ENCODE measurements around the gene HIVEP3. TPM values are rescaled to one million over a fixed set of nuclear protein-coding genes. Genes with fewer than 3 reads are reported as not detected.

HIVEP3 gene
- total and polyA plus RNA-seq, 2 of the 13 experiments (the other 11 are each of a cell fraction or from before 2014, with no cell fraction given): 0.05 TPM; not detected in 1

DNA sequence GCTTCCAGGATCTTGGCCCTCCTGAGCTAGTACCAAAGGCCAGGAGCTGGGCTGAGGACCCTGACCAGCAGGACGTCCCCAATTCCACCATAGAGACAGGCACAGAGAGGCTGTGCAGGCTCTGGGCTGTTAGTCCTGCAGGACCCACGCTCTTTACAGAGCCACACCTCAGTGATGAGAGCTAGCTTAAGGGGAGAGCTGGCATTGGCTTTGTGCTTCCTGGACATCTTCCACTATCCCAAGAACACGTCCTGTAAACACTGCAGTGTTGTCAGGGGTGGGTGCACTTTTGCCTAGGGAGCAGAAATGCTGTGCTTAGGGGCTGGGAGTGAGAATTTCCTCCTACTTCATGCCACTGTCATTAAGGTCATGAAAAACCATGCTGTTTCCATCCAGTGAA lies 342.5 kb downstream of the HIVEP3 start:
- no peak overlapping the region for H2AFZ ChIP-seq (ENCODE audit: low read length)
- in situ Hi-C loops (cut with HindIII; ENCODE audit: extremely low pct_ligation_motif_present, low pct_unique_long_range_greater_than_20kb): no loop called here
- H3K4me2 ChIP-seq (ENCODE audit: low read depth, low read length): no peak overlapping the region
- POLR2A ChIA-PET: no interaction called here
- no peaks in the 10 kb centered on the region for H3K79me2 ChIP-seq (ENCODE audit: insufficient read depth, low read length)
- intact Hi-C loops (cut with micrococcal nuclease; ENCODE audit: unreplicated experiment): no loop called here
- no TSS peak for BruUV-seq (replicated peaks)
- CTCF ChIA-PET (ENCODE audit: low intra/inter-chr PET ratio, low total read pairs): no interaction called here
- H3K27ac ChIP-seq (ENCODE audit: extremely low read length, insufficient read depth, low read length): no peak overlapping the region
- FAIRE-seq (no peak), ATAC-seq (no peak), DNase-seq (ENCODE audit: low spot score) (no peak)
- H3K4me3 ChIP-seq (replicated peaks in 1 of 3; ENCODE audit: insufficient read depth in 1 of 3, low read depth in 2 of 3, low read length in 3 of 3): no peak overlapping the region
- no peak overlapping the region for H3K9ac ChIP-seq (ENCODE audit: insufficient read depth, low read depth, low read length)
- no peaks in the 10 kb centered on the region for H3K4me1 ChIP-seq (ENCODE audit: insufficient read depth, low read length)
- WGBS (ENCODE audit: low lambda C conversion rate): 0% methylated on average over 2 of the region's 3 CpGs
- no peak for TF ChIP-seq ADNP (CRISPR knock-in tag; IDR thresholded peaks at IDR 0.05)
- no peak for TF ChIP-seq UBTF (CRISPR knock-in tag; IDR thresholded peaks at IDR 0.05)
- no peak for TF ChIP-seq ZNF430 (CRISPR knock-in tag; IDR thresholded peaks at IDR 0.05)
- TF ChIP-seq ZNF558 (CRISPR knock-in tag; IDR thresholded peaks at IDR 0.05; ENCODE audit: borderline replicate concordance): no peak
- no peak for TF ChIP-seq E2F5 (CRISPR knock-in tag; conservative IDR thresholded peaks at IDR 0.05)
- TF ChIP-seq ZSCAN12 (CRISPR knock-in tag; IDR thresholded peaks at IDR 0.05): no peak
- no peak for TF ChIP-seq SUZ12 (IDR thresholded peaks at IDR 0.05; ENCODE audit: low read depth, low read length)
- TF ChIP-seq ZNF790 (CRISPR knock-in tag; IDR thresholded peaks at IDR 0.05; ENCODE audit: borderline replicate concordance): no peak
- no peak for TF ChIP-seq SP1 (IDR thresholded peaks at IDR 0.05)
- TF ChIP-seq SP1 (CRISPR knock-in tag; IDR thresholded peaks at IDR 0.05): no peak
- TF ChIP-seq ARNTL (CRISPR knock-in tag; IDR thresholded peaks at IDR 0.05): no peak
- TF ChIP-seq RFXAP (CRISPR knock-in tag; IDR thresholded peaks at IDR 0.05; ENCODE audit: borderline replicate concordance): no peak
- no peak for TF ChIP-seq EZH2 (conservative IDR thresholded peaks at IDR 0.05; ENCODE audit: low read depth, low read length)
- no peak for TF ChIP-seq ASH2L (IDR thresholded peaks at IDR 0.05; ENCODE audit: insufficient read length, low read depth, low read length)
- no peak for TF ChIP-seq PHF5A (CRISPR knock-in tag; IDR thresholded peaks at IDR 0.05; ENCODE audit: low read depth, unreplicated experiment)
- TF ChIP-seq JUND (CRISPR knock-in tag; IDR thresholded peaks at IDR 0.05): no peak
- H3K27me3 ChIP-seq (ENCODE audit: control insufficient read depth in 1 of 2, insufficient read depth in 2 of 2, low read length in 2 of 2): peaks cover 0 to 20% of the 10 kb centered on the region in 2 experiments; a peak in 3 of 5 replicates
- no peaks in the 10 kb centered on the region for H3K9me3 ChIP-seq (ENCODE audit: low read length)
- no peaks in the 10 kb centered on the region for H3K36me3 ChIP-seq (replicated peaks in 1 of 2; ENCODE audit: control insufficient read depth in 1 of 2, insufficient read depth in 2 of 2, low read length in 2 of 2)
- no peaks in the 10 kb centered on the region for H4K20me1 ChIP-seq (ENCODE audit: insufficient read depth, low read length)

Measured in HepG2 (cell line).